ENCODE data around the gene MRPS7. TPM values are rescaled to one million over a fixed set of nuclear protein-coding genes. Genes with fewer than 3 reads are reported as not detected.
A peak's percentile ranks its signal among the peaks of the same experiment; 100 is the strongest.

The MRPS7 gene
- total and polyA plus RNA-seq, 10 of the 15 experiments (the other 5 are each of a cell fraction or from before 2014, with no cell fraction given), result 88.4 to 217 (median 109) TPM

GRCh38 chr17:75261336-75262111 is at the start of gene MRPS7, which contains the start of gene GGA3 (continued):
- TF ChIP-seq MXI1 (IDR thresholded peaks at IDR 0.05; ENCODE audit: low read depth, low read length) (peak; percentile 53), IKZF1 (conservative IDR thresholded peaks at IDR 0.05) (peak; percentile 81), BHLHE40 (IDR thresholded peaks at IDR 0.05; ENCODE audit: borderline replicate concordance in 1 of 2, low read depth in 2 of 2, low read length in 1 of 2) (peak; percentile 63 to 83; a peak in 3 of 4 replicates), JUNB (IDR thresholded peaks at IDR 0.05) (no peak), PKNOX1 (IDR thresholded peaks at IDR 0.05) (peak; percentile 71), ZSCAN29 (IDR thresholded peaks at IDR 0.05) (no peak), USF2 (IDR thresholded peaks at IDR 0.05; ENCODE audit: borderline replicate concordance, low read depth, low read length) (no peak), BACH1 (IDR thresholded peaks at IDR 0.05; ENCODE audit: borderline replicate concordance) (peak; percentile 65), IKZF2 (IDR thresholded peaks at IDR 0.05) (peak in 1 of 2 experiments; percentile 23; a peak in 1 of 4 replicates), STAT1 (conservative IDR thresholded peaks at IDR 0.05) (peak; percentile 95), BRCA1 (IDR thresholded peaks at IDR 0.05; ENCODE audit: low read depth, low read length) (peak; percentile 90), RAD51 (IDR thresholded peaks at IDR 0.05) (peak; percentile 41; the same call in 1 of the 2 replicates), SRF (IDR thresholded peaks at IDR 0.05; ENCODE audit: low read depth in 2 of 2, low read length in 2 of 2) (peak in 1 of 2 experiments; percentile 18; a peak in 1 of 4 replicates), MEF2B (IDR thresholded peaks at IDR 0.05; ENCODE audit: partially characterized antibody, poor library complexity, severe bottlenecking) (peak; percentile 31), CBX5 (IDR thresholded peaks at IDR 0.05; ENCODE audit: low read depth) (no peak), FOXM1 (IDR thresholded peaks at IDR 0.05; ENCODE audit: low read depth, low read length) (no peak; the same call in 1 of the 2 replicates), CHD2 (IDR thresholded peaks at IDR 0.05; ENCODE audit: borderline replicate concordance, low read depth, low read length) (peak; percentile 99), CBFB (IDR thresholded peaks at IDR 0.05; ENCODE audit: low read depth) (peak; percentile 95), JUND (IDR thresholded peaks at IDR 0.05; ENCODE audit: low read depth, low read length) (no peak)
- TF ChIP-seq, protein P1, sequence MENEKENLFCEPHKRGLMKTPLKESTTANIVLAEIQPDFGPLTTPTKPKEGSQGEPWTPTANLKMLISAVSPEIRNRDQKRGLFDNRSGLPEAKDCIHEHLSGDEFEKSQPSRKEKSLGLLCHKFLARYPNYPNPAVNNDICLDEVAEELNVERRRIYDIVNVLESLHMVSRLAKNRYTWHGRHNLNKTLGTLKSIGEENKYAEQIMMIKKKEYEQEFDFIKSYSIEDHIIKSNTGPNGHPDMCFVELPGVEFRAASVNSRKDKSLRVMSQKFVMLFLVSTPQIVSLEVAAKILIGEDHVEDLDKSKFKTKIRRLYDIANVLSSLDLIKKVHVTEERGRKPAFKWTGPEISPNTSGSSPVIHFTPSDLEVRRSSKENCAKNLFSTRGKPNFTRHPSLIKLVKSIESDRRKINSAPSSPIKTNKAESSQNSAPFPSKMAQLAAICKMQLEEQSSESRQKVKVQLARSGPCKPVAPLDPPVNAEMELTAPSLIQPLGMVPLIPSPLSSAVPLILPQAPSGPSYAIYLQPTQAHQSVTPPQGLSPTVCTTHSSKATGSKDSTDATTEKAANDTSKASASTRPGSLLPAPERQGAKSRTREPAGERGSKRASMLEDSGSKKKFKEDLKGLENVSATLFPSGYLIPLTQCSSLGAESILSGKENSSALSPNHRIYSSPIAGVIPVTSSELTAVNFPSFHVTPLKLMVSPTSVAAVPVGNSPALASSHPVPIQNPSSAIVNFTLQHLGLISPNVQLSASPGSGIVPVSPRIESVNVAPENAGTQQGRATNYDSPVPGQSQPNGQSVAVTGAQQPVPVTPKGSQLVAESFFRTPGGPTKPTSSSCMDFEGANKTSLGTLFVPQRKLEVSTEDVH (IDR thresholded peaks at IDR 0.05; ENCODE audit: low read depth, partially characterized antibody), result peak; percentile 47
- TF ChIP-seq, protein P2, sequence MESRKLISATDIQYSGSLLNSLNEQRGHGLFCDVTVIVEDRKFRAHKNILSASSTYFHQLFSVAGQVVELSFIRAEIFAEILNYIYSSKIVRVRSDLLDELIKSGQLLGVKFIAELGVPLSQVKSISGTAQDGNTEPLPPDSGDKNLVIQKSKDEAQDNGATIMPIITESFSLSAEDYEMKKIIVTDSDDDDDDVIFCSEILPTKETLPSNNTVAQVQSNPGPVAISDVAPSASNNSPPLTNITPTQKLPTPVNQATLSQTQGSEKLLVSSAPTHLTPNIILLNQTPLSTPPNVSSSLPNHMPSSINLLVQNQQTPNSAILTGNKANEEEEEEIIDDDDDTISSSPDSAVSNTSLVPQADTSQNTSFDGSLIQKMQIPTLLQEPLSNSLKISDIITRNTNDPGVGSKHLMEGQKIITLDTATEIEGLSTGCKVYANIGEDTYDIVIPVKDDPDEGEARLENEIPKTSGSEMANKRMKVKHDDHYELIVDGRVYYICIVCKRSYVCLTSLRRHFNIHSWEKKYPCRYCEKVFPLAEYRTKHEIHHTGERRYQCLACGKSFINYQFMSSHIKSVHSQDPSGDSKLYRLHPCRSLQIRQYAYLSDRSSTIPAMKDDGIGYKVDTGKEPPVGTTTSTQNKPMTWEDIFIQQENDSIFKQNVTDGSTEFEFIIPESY (IDR thresholded peaks at IDR 0.05), result peak; percentile 88
- TF ChIP-seq, protein P3, sequence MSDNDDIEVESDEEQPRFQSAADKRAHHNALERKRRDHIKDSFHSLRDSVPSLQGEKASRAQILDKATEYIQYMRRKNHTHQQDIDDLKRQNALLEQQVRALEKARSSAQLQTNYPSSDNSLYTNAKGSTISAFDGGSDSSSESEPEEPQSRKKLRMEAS (IDR thresholded peaks at IDR 0.05; ENCODE audit: low read depth, low read length), result peak; percentile 88; the same call in 1 of the 2 replicates
